Measurements from ENCODE around the gene TMEM263. TPM values are rescaled to one million over a fixed set of nuclear protein-coding genes. Genes with fewer than 3 reads are reported as not detected.

The TMEM263 gene
- total RNA-seq, 2 experiments from 2014 or later: 34.1 to 60.0 TPM

DNA sequence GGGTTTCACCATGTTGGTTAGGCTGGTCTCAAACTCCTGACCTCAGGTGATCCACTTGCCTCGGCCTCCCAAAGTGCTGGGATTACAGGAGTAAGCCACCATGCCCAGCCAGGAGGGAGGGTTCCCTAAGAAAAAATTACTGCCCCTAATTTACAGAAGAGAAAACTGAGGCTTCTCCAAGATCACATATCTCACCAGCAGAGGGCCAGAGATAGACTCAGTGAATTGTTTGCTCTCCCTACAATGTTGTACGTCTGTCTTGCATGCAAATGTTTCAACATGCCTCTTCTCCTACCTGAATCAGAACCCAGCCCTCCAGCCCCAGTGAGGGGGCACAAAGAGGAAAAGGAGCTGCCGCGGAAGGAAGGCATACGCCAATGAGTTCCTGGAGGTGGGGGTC lies 48.3 kb upstream of the TMEM263 start:
- H3K27ac ChIP-seq (ENCODE audit: low read depth, low read length, poor library complexity, severe bottlenecking): no peak overlapping the region
- ChIA-PET CTCF (ENCODE audit: unreplicated experiment) (no interaction called here), POLR2A (interaction anchor here (0.7 kb wide), 2 partner anchors 58 to 462 kb away, joined by 3 read pairs; no protein-coding TSS in a partner anchor)
- no peaks in the 10 kb centered on the region for H3K36me3 ChIP-seq (ENCODE audit: insufficient read depth, low read length)
- TF ChIP-seq, protein P1, sequence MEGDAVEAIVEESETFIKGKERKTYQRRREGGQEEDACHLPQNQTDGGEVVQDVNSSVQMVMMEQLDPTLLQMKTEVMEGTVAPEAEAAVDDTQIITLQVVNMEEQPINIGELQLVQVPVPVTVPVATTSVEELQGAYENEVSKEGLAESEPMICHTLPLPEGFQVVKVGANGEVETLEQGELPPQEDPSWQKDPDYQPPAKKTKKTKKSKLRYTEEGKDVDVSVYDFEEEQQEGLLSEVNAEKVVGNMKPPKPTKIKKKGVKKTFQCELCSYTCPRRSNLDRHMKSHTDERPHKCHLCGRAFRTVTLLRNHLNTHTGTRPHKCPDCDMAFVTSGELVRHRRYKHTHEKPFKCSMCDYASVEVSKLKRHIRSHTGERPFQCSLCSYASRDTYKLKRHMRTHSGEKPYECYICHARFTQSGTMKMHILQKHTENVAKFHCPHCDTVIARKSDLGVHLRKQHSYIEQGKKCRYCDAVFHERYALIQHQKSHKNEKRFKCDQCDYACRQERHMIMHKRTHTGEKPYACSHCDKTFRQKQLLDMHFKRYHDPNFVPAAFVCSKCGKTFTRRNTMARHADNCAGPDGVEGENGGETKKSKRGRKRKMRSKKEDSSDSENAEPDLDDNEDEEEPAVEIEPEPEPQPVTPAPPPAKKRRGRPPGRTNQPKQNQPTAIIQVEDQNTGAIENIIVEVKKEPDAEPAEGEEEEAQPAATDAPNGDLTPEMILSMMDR (conservative IDR thresholded peaks at IDR 0.05; ENCODE audit: low read length): peak; percentile 49
- no peak for TF ChIP-seq EZH2phosphoT487 (IDR thresholded peaks at IDR 0.05; ENCODE audit: borderline replicate concordance, low read depth, low read length)
- BruUV-seq (replicated peaks): no TSS peak
- no peaks in the 10 kb centered on the region for H3K9me3 ChIP-seq (ENCODE audit: low read length)
- intact Hi-C loops (cut with micrococcal nuclease; ENCODE audit: unreplicated experiment): no loop called here
- H3K79me2 ChIP-seq (ENCODE audit: insufficient read depth, low read depth, low read length): no peaks in the 10 kb centered on the region
- no peak overlapping the region for H3K4me3 ChIP-seq (ENCODE audit: low read depth, low read length, poor library complexity, severe bottlenecking)
- H3K4me1 ChIP-seq (ENCODE audit: insufficient read depth, low read length, poor library complexity, severe bottlenecking): peaks cover 11% of the 10 kb centered on the region
- no peak overlapping the region for H3K4me2 ChIP-seq (ENCODE audit: low read length)
- no peaks in the 10 kb centered on the region for H4K20me1 ChIP-seq (ENCODE audit: insufficient read depth, low read length)
- DNase-seq (ENCODE audit: low spot score): peak; percentile 11
- H2AFZ ChIP-seq (ENCODE audit: low read length): no peak overlapping the region
- H3K9me2 ChIP-seq (ENCODE audit: insufficient read depth, low read length): no peaks in the 10 kb centered on the region

DNA sequence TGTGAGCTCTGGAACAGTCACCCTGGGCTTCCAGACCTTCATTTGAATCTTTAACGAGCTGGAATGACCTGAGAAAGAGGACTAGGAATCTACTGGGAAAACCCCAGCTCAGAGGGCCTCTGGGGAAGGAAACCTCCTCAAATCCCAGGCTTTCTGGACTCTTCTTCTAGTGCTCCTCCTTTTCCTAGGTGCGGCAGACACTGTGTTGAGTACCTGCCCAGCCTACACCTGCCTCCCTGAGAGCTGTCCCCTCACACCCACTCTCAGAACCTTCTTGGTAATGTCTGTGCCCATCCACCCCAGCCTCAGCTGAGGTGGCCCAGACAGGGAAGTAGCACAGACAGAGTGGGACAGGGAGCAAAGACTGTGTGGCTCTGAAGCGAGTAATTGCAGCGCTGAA lies 47.9 kb upstream of the TMEM263 start:
- no peak overlapping the region for H3K4me3 ChIP-seq (ENCODE audit: low read depth, low read length, poor library complexity, severe bottlenecking)
- H2AFZ ChIP-seq (ENCODE audit: low read length): no peak overlapping the region
- ChIA-PET POLR2A (no interaction called here), CTCF (ENCODE audit: unreplicated experiment) (no interaction called here)
- TF ChIP-seq EZH2phosphoT487 (IDR thresholded peaks at IDR 0.05; ENCODE audit: borderline replicate concordance, low read depth, low read length): no peak
- no peak overlapping the region for H3K27ac ChIP-seq (ENCODE audit: low read depth, low read length, poor library complexity, severe bottlenecking)
- no TSS peak for BruUV-seq (replicated peaks)
- intact Hi-C loops (cut with micrococcal nuclease; ENCODE audit: unreplicated experiment): no loop called here
- no peaks in the 10 kb centered on the region for H3K79me2 ChIP-seq (ENCODE audit: insufficient read depth, low read depth, low read length)
- no peaks in the 10 kb centered on the region for H3K36me3 ChIP-seq (ENCODE audit: insufficient read depth, low read length)
- no peaks in the 10 kb centered on the region for H3K9me3 ChIP-seq (ENCODE audit: low read length)
- DNase-seq (ENCODE audit: low spot score): no peak
- peaks cover 11% of the 10 kb centered on the region for H3K4me1 ChIP-seq (ENCODE audit: insufficient read depth, low read length, poor library complexity, severe bottlenecking)
- H4K20me1 ChIP-seq (ENCODE audit: insufficient read depth, low read length): no peaks in the 10 kb centered on the region
- H3K4me2 ChIP-seq (ENCODE audit: low read length): no peak overlapping the region
- H3K9me2 ChIP-seq (ENCODE audit: insufficient read depth, low read length): no peaks in the 10 kb centered on the region

DNA sequence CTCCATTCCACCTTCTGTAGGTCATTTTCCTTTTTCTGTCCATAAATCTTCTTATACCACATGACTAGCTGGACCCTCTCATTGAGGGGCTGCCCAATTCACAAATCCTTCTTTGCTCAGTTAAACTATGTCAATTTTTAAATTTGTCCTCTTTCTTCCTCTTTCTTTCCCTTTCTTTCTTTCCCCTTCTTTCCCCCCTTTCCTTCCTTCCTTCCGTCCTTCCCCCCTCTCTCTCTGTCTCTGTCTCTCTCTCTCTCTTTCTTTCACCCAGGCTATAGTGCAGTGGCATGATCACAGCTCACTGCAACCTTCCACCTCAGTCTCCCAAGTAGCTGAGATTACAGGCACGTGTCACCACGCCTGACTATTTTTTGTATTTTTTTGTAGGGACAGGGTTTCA lies 47.1 kb upstream of the TMEM263 start:
- Histone ChIP-seq H3K9me3 (ENCODE audit: low read length) (no peaks in the 10 kb centered on the region), H3K9me2 (ENCODE audit: insufficient read depth, low read length) (no peaks in the 10 kb centered on the region), H3K36me3 (ENCODE audit: insufficient read depth, low read length) (no peaks in the 10 kb centered on the region), H3K4me2 (ENCODE audit: low read length) (no peak overlapping the region), H2AFZ (ENCODE audit: low read length) (no peak overlapping the region), H3K27ac (ENCODE audit: low read depth, low read length, poor library complexity, severe bottlenecking) (no peak overlapping the region), H3K4me1 (ENCODE audit: insufficient read depth, low read length, poor library complexity, severe bottlenecking) (peaks cover 11% of the 10 kb centered on the region), H3K4me3 (ENCODE audit: low read depth, low read length, poor library complexity, severe bottlenecking) (no peak overlapping the region), H4K20me1 (ENCODE audit: insufficient read depth, low read length) (no peaks in the 10 kb centered on the region), H3K79me2 (ENCODE audit: insufficient read depth, low read depth, low read length) (no peaks in the 10 kb centered on the region)
- ChIA-PET CTCF (ENCODE audit: unreplicated experiment) (no interaction called here), POLR2A (no interaction called here)
- DNase-seq (ENCODE audit: low spot score): no peak
- no peak for TF ChIP-seq EZH2phosphoT487 (IDR thresholded peaks at IDR 0.05; ENCODE audit: borderline replicate concordance, low read depth, low read length)
- no TSS peak for BruUV-seq (replicated peaks)
- intact Hi-C loops (cut with micrococcal nuclease; ENCODE audit: unreplicated experiment): no loop called here

GRCh38 chr12:106910202-106910601 lies 45.5 kb upstream of the TMEM263 start:
- Histone ChIP-seq H4K20me1 (ENCODE audit: insufficient read depth, low read length) (no peaks in the 10 kb centered on the region), H3K36me3 (ENCODE audit: insufficient read depth, low read length) (no peaks in the 10 kb centered on the region), H3K9me3 (ENCODE audit: low read length) (no peaks in the 10 kb centered on the region), H3K4me3 (ENCODE audit: low read depth, low read length, poor library complexity, severe bottlenecking) (no peak overlapping the region), H2AFZ (ENCODE audit: low read length) (no peak overlapping the region), H3K27ac (ENCODE audit: low read depth, low read length, poor library complexity, severe bottlenecking) (no peak overlapping the region), H3K79me2 (ENCODE audit: insufficient read depth, low read depth, low read length) (no peaks in the 10 kb centered on the region), H3K4me1 (ENCODE audit: insufficient read depth, low read length, poor library complexity, severe bottlenecking) (peaks cover 11% of the 10 kb centered on the region), H3K4me2 (ENCODE audit: low read length) (peak overlapping the region; percentile 30; the same call in 1 of the 2 replicates), H3K9me2 (ENCODE audit: insufficient read depth, low read length) (no peaks in the 10 kb centered on the region)
- TF ChIP-seq, protein P1 (conservative IDR thresholded peaks at IDR 0.05; ENCODE audit: low read length): no peak
- TF ChIP-seq EZH2phosphoT487 (IDR thresholded peaks at IDR 0.05; ENCODE audit: borderline replicate concordance, low read depth, low read length): no peak
- intact Hi-C loops (cut with micrococcal nuclease; ENCODE audit: unreplicated experiment): loop anchor here (10.0 kb wide), 1 partner anchor 555 kb away; the partner anchor contains the start of gene POLR3B
- CTCF ChIA-PET (ENCODE audit: unreplicated experiment): no interaction called here
- DNase-seq (ENCODE audit: low spot score): peak; percentile 52
- POLR2A ChIA-PET: interaction anchor here (0.6 to 0.7 kb wide), 2 partner anchors 414 to 965 kb away, joined by 3 to 4 read pairs; no protein-coding TSS in a partner anchor
- BruUV-seq (replicated peaks): no TSS peak

Data from OCI-LY7 (cell line).